NCI-H345 (cell line): ENCODE measurements around the gene ALMS1.
"Not testable (repeated sequence)": the region's sequence is repeated elsewhere in the genome, so short reads cannot be mapped to it uniquely, and the experiment has no call there.

Experiments
- DNase-seq: peaks from one replicate; lab custom pipeline; 2025; lab: John Stamatoyannopoulos, UW

ALMS1 gene

DNA sequence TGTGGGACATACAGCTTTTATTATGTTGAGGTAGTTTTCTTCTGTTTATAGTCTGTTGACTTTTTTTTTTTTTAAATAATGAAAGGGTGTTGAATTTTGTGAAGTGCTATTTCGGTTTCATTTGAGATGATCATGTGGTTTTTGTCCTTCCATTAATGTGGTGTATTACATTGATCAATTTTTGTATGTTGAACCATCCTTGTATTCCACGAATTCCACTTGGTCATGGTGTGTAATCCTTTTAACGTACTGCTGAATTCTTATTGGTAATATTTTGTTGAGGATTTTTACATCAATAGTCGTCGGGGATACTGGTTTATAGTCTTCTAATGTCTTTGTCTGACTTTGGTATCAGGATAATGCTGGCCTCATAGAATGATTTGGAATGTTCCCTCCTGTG, 18.8 kb downstream of the ALMS1 start:
- DNase-seq: no peak

DNA sequence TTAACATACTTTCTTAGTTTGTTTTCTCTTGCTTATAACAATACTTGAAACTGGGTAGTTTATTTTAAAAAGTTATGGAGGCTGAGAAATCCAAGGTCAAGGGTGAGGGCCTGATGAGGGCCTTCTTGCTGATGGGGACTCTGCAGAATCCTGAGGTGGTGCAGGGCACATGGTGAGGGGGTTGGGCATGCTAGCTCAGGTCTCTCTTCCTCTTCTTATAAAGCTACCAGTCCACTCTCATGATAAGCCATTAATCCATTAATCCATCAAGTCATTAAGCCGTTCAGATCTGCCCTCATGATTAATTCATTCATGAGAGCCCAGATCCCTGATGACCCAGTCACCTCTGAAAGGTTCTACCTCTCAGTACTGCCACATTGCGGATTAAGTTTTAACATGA, 21.4 kb downstream of the ALMS1 start:
- DNase-seq: no peak

DNA sequence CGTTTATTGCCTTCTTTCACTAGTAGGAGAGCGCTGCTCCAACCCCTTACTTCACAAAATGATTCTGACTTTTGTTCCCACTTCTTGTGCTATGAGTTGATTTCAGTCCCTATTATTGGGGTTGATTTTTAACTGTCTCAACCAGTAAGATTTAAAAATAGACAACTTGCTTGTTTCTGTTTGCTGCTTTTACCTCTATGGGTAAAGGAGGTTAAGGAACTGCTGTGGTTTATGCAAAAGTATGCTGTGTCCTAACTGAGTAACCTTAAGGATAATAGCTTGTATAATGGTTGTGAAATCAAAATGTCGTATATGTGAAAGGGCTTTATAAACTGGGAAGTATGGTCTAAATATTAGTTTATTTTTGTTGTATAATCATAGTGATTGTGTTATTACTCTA, 22.6 kb downstream of the ALMS1 start:
- no peak for DNase-seq

DNA sequence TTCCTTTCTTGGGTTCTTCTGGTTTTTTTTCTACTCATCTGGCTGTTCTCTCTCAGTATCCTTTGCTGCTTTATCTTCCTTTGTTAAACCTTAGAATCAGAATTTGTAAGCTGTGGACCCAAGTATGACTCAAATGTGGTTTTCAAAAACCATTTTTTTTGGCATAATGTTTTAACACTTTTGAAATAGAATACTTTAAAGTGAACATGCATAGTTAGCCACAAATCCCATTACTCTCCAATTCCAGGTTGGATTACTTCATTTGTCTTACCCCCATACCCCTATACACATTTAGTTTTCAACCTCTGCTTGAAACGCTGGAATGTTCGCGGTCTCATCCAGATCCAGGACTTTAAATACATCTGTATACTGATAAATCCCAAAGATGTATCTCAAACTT, 29.1 kb downstream of the ALMS1 start:
- DNase-seq: no peak

DNA sequence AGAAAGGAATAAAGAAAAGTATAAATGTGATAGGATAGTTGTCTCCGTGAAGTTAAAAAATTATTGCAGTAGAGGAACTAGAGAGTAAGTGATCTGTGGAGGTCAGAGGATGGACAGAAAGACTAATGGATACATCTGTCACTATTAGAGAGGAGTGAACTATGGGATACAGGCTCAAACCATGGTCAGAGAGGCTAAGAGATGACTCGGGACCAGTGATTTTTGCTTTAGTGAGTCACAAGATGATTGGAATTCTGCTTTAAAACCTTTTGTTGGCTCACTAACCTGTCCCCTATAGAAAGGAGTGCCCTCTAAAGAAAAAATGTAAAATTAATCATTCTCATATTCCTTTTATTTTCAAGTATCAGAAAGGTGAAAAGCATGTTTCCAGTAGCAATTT, 30.3 kb downstream of the ALMS1 start:
- no peak for DNase-seq

DNA sequence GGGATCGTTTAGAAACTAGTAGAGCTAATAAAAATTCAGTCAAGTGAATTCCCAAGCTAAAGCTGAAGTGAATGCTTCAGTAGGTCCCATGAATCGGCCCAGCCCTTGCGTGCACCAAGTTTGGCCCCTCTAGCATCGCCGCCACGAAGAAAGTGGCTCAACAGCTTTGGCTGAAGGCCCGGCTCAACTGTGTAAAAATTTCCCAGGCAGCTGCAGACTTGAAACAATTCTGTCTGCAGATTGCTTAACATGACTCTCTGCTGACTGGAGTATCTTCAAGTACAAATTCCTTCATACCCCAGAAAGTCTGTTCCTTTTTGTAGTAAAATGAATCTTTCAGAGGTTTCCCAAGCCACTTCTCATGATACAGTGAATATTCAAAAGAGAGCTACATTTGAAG, 32.7 kb downstream of the ALMS1 start:
- DNase-seq: no peak

DNA sequence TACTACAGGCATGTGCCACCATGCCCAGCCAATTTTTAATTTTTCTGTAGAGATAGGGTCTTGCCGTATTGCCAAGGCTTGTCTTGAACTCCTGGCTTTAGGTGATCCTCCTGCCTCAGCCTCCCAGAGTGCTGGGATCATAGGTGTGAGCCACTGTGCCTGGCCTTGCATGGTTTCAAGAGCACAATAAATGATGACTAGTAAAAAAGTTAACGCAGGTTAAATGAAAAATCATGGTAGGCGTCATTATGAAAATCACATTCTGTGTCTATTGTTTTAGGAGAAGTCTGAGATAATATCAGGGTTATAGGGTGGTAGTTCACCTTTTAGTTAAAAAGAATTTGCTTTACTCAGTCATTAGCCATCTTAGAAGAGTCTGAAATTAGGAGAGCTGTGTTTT, 38.3 kb downstream of the ALMS1 start:
- DNase-seq: no peak

DNA sequence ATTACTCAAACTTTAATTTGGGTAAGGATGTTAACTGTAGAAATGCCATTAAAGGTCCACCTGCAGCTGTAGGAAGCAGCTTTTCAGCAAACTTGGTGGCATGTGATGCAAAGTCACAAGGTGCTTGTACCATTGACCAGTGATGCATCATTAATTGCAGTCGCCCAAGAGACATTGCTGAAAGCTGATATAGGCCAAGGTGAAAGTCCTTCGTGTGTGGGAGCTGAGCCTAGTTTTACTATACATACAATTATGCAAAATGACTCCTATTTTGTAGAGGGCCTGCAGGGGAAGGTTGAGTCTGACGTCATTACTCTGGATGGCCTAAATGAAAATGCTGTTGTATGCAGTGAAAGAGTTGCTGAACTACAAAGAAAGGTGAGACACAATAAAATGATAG, 40.5 kb downstream of the ALMS1 start:
- DNase-seq: no peak

DNA sequence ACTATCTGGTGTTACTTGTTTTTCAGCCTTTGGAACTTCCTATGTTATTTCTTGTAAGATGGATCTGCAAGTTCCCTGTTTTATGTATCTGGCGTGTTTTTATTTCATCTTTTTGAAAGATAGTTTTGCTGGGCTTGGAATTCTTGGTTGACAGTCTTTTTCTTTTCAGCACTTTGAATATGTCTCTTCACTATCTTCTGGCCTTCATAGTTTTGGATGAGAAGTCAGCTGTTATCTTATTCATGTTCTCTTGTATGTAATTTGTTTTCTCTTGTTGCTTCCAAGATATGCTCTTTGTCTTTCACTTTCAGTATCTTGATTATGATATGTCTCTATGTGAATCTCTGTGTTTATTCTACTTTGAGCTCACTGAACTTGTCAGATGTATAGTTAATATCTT, 50.4 kb downstream of the ALMS1 start:
- DNase-seq: no peak

DNA sequence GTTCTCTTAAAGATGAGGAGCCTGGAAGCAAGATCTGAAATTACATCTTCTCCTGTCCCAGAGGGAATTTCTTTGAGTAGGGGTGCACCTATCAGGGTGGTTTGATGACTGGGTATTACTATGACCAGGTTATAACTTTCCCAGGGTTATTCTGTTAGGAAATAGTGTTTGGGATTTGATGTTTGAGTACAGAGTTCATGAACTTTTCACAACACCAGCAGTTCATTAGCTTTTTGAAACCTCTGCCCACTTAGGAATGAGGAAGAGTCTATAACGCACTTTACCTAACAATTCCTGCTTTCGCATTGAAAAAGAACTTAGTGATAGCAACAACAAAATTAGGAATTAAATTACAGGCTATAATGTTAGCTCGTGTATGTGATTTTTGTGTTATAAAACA, 58.6 kb downstream of the ALMS1 start:
- DNase-seq: no peak

DNA sequence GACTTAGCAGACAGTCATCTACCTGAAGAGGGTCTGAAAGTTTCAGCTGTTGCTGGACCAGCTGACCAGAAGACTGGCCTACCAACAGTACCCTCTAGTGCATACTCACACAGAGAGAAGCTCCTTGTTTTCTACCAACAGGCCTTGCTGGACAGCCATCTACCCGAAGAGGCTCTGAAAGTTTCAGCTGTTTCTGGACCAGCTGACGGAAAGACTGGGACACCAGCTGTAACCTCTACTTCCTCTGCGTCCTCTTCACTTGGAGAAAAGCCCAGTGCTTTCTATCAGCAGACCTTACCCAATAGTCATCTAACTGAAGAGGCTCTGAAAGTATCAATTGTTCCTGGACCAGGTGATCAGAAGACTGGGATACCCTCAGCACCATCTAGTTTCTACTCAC, 63.2 kb downstream of the ALMS1 start:
- DNase-seq: no peak

DNA sequence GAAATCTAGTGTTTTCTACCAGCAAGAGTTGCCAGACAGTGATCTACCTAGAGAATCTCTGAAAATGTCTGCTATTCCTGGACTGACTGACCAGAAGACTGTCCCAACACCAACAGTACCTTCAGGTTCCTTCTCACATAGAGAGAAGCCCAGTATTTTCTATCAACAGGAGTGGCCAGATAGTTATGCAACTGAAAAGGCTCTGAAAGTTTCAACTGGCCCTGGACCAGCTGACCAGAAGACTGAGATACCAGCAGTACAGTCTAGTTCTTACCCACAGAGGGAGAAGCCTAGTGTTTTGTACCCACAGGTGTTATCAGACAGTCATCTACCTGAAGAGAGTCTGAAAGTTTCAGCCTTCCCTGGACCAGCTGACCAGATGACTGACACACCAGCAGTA, 63.8 kb downstream of the ALMS1 start:
- DNase-seq: no peak

DNA sequence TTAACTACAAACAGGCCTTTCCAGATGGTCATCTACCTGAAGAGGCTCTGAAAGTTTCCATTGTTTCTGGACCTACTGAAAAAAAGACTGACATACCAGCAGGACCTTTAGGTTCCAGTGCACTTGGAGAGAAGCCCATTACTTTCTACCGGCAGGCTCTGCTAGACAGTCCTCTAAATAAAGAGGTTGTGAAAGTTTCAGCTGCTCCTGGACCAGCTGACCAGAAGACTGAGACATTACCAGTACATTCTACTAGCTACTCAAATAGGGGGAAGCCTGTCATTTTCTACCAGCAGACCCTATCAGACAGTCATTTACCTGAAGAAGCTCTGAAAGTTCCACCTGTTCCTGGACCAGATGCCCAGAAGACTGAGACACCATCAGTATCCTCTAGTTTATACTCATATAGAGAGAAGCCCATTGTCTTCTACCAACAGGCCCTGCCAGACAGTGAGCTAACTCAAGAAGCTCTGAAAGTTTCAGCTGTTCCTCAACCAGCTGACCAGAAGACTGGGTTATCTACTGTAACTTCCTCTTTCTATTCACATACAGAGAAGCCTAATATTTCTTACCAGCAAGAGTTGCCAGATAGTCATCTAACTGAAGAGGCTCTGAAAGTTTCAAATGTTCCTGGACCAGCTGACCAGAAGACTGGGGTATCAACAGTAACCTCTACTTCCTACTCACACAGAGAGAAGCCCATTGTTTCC, 65.8 kb downstream of the ALMS1 start:
- no peak for DNase-seq

DNA sequence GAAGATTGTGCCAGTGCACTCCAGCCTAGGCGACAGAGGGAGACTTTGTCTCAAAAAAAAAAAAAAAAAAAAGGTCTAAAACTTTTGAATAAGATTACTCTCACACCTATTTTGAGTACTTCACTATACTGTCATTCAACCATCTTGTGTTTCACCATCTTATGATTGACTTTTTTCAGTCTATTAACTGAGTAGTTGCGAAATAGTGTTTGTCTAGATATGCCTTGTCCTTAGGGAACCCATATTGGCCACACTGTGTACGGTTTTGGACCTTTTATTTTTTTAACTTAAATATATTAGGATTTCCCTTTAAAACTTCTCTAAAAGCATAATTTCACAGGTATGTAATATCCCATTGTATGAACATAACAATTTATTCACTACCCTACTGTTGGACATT, 72.3 kb downstream of the ALMS1 start:
- no peak for DNase-seq

DNA sequence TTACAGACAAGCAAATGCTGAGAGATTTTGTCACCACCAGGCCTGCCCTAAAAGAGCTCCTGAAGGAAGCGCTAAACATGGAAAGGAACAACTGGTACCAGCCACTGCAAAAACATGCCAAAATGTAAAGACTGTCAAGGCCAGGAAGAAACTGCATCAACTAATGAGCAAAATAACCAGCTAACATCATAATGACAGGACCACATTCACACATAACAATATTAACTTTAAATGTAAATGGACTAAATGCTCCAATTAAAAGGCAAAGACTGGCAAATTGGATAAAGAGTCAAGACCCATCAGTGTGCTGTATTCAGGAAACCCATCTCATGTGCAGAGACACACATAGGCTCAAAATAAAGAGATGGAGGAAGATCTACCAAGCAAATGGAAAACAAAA, 76.8 kb downstream of the ALMS1 start:
- DNase-seq: not testable (repeated sequence)

DNA sequence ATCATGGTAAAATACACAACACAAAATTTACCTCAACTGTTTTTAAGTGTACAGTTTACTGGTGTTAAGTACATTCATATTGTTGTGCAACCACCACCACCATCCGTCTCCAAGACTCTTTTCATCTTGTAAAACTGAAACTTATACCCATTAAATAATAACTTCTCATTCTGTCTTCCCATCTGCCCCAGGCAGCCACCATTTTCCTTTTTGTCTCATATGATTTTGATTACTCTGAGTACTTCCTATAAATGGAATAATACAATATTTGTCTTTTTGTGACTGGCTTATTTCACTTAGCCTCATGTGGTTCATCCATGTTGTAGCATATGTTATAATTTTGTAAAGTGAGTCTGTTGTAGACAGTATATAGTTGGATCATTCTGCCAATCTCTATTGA, 82.7 kb downstream of the ALMS1 start:
- no peak for DNase-seq

DNA sequence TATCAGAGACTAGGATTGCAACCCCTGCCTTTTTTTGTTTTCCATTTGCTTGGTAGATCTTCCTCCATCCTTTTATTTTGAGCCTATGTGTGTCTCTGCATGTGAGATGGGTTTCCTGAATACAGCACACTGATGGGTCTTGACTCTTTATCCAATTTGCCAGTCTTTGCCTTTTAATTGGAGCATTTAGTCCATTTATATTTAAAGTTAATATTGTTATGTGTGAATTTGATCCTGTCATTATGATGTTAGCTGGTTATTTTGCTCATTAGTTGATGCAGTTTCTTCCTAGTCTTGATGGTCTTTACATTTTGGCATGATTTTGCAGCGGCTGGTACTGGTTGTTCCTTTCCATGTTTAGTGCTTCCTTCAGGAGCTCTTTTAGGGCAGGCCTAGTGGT, 98.2 kb downstream of the ALMS1 start:
- not testable (repeated sequence) for DNase-seq

DNA sequence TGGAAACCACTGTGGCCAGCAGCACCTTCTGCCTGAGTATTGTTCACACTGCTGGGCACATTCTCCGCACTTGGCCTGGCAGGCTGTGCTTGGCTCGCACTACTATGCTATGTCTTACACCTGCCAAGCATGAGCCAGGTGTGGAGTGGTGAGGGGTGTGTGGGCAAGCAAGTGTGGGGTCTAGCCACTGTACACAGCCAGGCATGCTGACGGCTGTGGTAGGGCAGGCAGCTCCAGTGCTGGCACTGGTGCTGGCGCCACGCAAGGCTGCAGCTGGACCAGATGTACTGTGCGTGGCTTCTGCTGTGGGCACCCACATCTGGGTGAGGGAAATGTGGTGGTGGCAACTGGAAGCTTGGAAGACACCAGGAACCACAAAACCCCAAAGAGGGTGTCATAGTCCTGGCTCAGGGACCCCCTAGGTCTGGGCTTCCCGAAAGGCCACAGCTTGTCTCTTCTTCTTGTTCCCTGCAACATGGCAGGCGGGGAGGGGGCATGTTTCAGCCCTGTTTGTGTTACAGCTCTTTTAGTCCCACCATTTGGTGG, 101.5 kb downstream of the ALMS1 start:
- DNase-seq: no peak

DNA sequence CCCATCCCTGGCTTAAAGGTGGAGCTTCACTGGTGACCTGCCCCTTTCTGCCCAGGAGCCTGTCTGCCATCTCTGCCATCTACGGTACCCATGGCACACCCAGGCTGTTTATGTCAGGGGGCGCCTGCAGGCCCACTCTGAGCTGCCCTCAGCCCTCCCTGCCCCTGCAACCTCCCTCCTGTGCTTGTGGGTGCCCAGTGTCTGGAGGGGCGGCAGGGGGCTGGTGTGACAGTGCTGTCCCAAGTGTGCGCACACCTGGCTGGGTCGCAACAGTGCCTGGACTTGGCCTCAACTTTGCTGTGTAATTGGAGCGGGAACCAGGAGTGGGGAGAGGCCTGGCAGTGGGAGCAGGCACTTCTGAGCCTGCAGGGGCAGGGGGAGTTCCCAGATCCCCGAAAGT, 102.4 kb downstream of the ALMS1 start:
- DNase-seq: no peak

DNA sequence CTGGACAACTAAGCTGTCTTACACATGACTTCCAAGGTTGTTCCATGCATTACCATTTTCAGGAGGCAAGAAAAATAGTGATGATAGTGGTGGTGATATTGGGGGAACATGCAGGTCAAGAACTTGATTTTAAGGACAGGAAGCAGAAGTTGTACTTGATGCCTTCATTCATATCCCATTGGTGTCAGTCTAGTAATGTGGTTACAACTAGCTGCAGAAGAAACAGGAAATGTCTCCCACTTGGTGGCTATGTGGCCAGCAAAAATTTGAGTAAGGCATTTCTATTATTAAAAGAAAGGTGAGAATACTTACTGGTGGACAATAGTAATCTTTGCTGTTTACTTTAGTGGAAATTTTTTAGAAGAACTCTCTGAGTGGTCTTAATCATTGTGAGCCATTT, 103.4 kb downstream of the ALMS1 start:
- DNase-seq: no peak

DNA sequence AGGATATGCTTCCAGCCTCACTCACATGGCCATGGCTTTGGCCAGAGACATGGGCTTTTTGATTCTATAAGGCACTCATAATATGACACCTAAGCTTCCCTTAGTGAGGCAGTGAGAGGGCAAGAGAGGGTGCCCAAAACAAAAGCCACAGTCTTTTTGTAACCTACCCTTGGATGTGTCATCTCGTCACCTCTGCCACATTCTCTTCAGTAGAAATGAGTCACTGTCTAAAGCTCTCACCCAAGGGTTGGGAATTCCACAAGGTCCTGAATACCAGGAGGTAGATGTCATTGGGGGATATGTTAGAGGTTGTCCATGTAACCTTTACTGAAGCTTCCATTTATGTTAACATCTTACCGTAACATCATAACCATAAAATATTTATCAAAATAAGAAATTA, 108.4 kb downstream of the ALMS1 start:
- DNase-seq: no peak

DNA sequence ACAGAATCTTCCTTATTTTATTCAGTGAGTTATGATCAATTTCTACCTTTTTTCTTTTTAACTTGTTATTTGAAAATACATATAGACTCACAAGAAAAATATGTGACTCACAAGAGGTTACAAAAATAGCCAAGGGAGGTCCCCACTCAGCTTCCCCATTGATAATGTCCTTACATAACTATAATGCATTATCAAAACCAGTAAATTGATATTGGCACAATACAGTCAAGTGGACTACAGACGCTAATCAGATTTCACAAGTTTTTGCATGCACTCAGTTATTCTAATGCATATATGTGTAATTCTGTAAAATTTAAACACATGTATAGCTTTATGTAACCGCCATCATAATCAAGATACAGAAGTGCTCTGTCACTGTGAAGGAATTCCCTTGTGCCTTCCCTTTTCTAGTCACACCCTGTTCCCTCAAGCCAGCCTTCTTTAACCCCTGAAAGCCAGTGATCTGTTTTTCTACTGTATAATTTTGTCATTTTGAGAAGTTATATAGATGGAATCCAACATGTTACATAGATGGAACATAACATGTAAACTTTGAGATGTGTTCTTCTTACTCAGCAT, 118.4 kb downstream of the ALMS1 start:
- no peak for DNase-seq

DNA sequence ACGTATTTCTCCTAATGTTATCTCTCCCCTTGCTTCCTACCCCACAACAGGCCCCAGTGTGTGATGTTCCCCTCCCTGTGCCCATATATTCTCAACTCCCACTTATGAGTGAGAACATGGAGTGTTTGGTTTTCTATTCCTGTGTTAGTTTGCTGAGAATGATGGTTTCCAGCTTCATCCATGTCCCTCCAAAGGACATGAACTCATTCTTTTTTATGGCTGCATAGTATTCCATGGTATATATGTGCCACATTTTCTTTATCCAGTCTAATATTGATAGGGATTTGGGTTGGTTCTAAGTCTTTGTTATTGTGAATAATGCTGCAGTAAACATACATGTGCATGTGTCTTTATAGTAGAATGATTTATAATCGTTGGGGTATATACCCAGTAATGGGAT, 119.2 kb downstream of the ALMS1 start:
- DNase-seq: not testable (repeated sequence)

DNA sequence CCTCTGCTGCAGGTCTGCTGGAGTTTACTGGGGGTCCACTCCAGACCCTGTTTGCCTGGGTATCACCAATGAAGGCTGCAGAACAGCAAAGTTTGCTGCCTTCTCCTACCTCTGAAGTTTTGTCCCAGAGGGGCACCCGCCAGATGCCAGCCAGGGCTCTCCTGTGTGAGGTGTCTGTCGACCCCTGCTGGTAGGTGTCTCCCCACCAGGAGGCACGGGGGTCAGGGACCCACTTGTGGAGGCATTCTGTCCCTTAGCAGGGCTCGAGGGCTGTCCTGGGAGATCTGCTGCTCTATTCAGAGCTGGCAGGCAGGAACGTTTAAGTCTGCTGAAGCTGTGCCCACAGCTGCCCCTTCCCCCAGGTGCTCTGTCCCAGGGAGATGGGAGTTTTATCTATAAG, 124.8 kb downstream of the ALMS1 start:
- not testable (repeated sequence) for DNase-seq
